ENCODE data around the gene FGFR1OP2. TPM values are rescaled to one million over a fixed set of nuclear protein-coding genes. Genes with fewer than 3 reads are reported as not detected.
A peak's percentile ranks its signal among the peaks of the same experiment; 100 is the strongest.

FGFR1OP2 gene
- total and polyA plus RNA-seq, 2 of the 4 experiments (the other 2 are of a cell fraction): 26.7 to 31.0 TPM

GRCh38 chr12:26941215-26941594, 2.9 kb downstream of the FGFR1OP2 start:
- CTCF ChIA-PET: no interaction called here
- no peak overlapping the region for H3K4me3 ChIP-seq (ENCODE audit: insufficient read depth, low read depth, low read length)

More at GRCh38 chr12:26941215-26941594, 2.9 kb downstream of the FGFR1OP2 start:
- DNase-seq (no peak), ATAC-seq (ENCODE audit: low read depth) (no peak)
- no peak overlapping the region for H2AK9ac ChIP-seq (replicated peaks; ENCODE audit: low read depth, low read length, poor library complexity)
- H3K4me1 ChIP-seq (ENCODE audit: control insufficient read depth, insufficient read depth, low read length): no peaks in the 10 kb centered on the region; the same call in 1 of the 2 replicates
- no peaks in the 10 kb centered on the region for H3K9me1 ChIP-seq (ENCODE audit: insufficient read depth, low read length)
- intact Hi-C loops (cut with micrococcal nuclease) (no loop called here), dilution Hi-C loops (cut with HindIII; ENCODE audit: low sequenced_read_pairs, unreplicated experiment) (no loop called here), in situ Hi-C loops (cut with MboI; ENCODE audit: low sequenced_read_pairs) (no loop called here)
- no peak overlapping the region for H3K56ac ChIP-seq (ENCODE audit: extremely low read depth, insufficient read depth, low read length)
- no peak overlapping the region for H4K5ac ChIP-seq (ENCODE audit: low read depth, low read length)
- no peaks in the 10 kb centered on the region for H3K27me3 ChIP-seq (ENCODE audit: control insufficient read depth, insufficient read depth, low read length)
- no peak overlapping the region for H3K14ac ChIP-seq (replicated peaks; ENCODE audit: low read depth, low read length)
- no TSS peak for BruUV-seq (replicated peaks)
- H3K4me2 ChIP-seq (ENCODE audit: low read depth, low read length): 0 out of 2 replicates have a peak overlapping the region, but pooled peaks have one; percentile 4
- no peak overlapping the region for H2BK15ac ChIP-seq (ENCODE audit: low read depth, low read length)
- H3K4ac ChIP-seq (ENCODE audit: low read depth, low read length): no peak overlapping the region
- H4K20me1 ChIP-seq (ENCODE audit: insufficient read depth, low read length): peaks cover 31% of the 10 kb centered on the region
- H4K91ac ChIP-seq (ENCODE audit: insufficient read depth, low read depth, low read length): no peak overlapping the region
- H4K8ac ChIP-seq (ENCODE audit: low read depth in 2 of 2, low read length in 2 of 2): no peak overlapping the region
- H3K23ac ChIP-seq (ENCODE audit: low read depth, low read length): no peak overlapping the region
- no peak overlapping the region for H2BK120ac ChIP-seq (ENCODE audit: low read depth, low read length)
- POLR2A ChIA-PET (ENCODE audit: unreplicated experiment): no interaction called here
- H2BK20ac ChIP-seq (ENCODE audit: low read depth, low read length): no peak overlapping the region
- no CpG with 5 or more reads among the region's 1 CpG for WGBS, 2 experiments (ENCODE audit: extremely low coverage in 2 of 2, insufficient read length in 1 of 2)
- peaks cover 0 to 44% of the 10 kb centered on the region in 2 experiments; a peak in 3 of 4 replicates for H3K79me1 ChIP-seq (ENCODE audit: low read depth in 1 of 2, low read length in 2 of 2)
- H3K36me3 ChIP-seq (ENCODE audit: control insufficient read depth, insufficient read depth, low read length): no peaks in the 10 kb centered on the region
- TF ChIP-seq RFX5 (IDR thresholded peaks at IDR 0.05; ENCODE audit: low read depth, low read length) (no peak), FOS (IDR thresholded peaks at IDR 0.05; ENCODE audit: low read depth, low read length) (no peak), NFE2L2 (IDR thresholded peaks at IDR 0.05; ENCODE audit: low read depth, low read length) (no peak), USF2 (IDR thresholded peaks at IDR 0.05; ENCODE audit: low read depth, low read length) (no peak), SMC3 (IDR thresholded peaks at IDR 0.05; ENCODE audit: low read depth, low read length) (no peak), ELK1 (IDR thresholded peaks at IDR 0.05; ENCODE audit: borderline replicate concordance, low read depth, low read length) (no peak), POLR2A (IDR thresholded peaks at IDR 0.05; ENCODE audit: low read depth, low read length) (no peak), CEBPB (IDR thresholded peaks at IDR 0.05; ENCODE audit: low read depth, low read length) (no peak), MAFK (IDR thresholded peaks at IDR 0.05; ENCODE audit: low read depth, low read length) (no peak), CTCF (conservative IDR thresholded peaks at IDR 0.05; ENCODE audit: low read depth, low read length) (no peak), BHLHE40 (IDR thresholded peaks at IDR 0.05; ENCODE audit: low read depth, low read length) (no peak), RAD21 (IDR thresholded peaks at IDR 0.05; ENCODE audit: low read length) (no peak), RCOR1 (IDR thresholded peaks at IDR 0.05; ENCODE audit: insufficient replicate concordance, low read length) (no peak), MXI1 (IDR thresholded peaks at IDR 0.05; ENCODE audit: borderline replicate concordance, low read depth, low read length) (no peak)
- H2BK5ac ChIP-seq (ENCODE audit: low read depth, low read length, poor library complexity, severe bottlenecking): no peak overlapping the region
- no peak overlapping the region for H2AK5ac ChIP-seq (ENCODE audit: low read depth, low read length)
- no peak overlapping the region for H3K27ac ChIP-seq (ENCODE audit: insufficient read depth, low read length)
- no peak overlapping the region for H2AFZ ChIP-seq (replicated peaks; ENCODE audit: low read length, poor library complexity)
- H3K9me3 ChIP-seq (ENCODE audit: control insufficient read depth, insufficient read depth, low read length): no peaks in the 10 kb centered on the region
- no peak overlapping the region for H3K18ac ChIP-seq (ENCODE audit: low read depth, low read length)
- H3K9ac ChIP-seq (ENCODE audit: low read depth, low read length): no peak overlapping the region

Data from IMR-90 (cell line).